GM21825 (cell line): Measurements from ENCODE around the gene IQCE.
"Not testable (repeated sequence)": the region's sequence is repeated elsewhere in the genome, so short reads cannot be mapped to it uniquely, and the experiment has no call there.

Experiments used
- ATAC-seq: cut with Tn5 transposase; IDR thresholded peaks from one replicate; pipeline ENCODE4 v1.9.1; 2021; ENCODE audit warnings: mild to moderate bottlenecking, moderate library complexity; ENCODE audit not compliant: unreplicated experiment

Gene IQCE

DNA sequence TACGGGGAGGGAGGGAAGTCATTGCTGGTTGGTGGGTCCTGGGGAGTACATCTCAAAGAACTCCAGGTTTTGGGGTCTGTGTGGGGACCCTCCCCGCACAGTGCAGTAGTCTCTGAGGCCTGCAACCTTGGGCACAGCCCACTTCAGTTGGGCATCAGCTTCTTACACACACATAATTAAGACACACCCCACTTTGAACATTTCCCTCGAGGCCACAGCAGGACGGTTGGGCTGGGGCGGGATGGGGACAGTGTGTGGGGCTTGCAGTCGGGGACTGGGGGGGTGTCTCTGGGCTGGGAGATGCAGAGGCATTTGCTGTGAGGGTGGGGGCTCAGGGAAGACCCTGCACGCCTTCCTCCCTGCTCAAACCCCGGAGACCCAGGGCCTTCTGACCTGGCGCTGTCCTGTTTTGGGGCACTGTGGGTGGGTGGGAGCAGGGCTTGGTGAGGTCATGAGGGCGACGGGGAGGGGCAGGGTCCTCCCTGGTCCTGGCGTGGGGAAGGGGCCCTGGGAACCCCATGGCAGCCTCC lies 38.0 kb upstream of the IQCE start:
- no peak for ATAC-seq

DNA sequence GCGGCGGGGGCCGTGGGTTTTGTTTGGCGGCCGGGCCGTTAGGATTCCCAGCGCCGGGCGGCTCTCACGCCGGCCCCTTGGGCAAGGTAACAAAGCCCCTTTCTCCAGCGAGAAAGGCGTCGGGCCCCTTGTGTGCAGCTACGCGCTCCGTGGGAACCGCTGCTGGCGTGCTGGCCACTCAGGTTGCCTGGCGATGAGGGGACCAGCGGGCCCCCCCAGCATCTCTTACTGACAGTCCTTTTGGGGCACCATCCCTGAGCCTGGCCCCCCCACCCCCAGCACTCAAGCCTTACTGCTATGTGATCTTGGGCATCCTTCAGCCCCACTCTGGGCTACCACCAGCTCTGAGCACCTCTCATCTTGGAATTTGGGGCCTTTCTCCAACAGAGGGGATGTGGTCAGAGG lies 37.4 kb upstream of the IQCE start:
- ATAC-seq, result no peak

DNA sequence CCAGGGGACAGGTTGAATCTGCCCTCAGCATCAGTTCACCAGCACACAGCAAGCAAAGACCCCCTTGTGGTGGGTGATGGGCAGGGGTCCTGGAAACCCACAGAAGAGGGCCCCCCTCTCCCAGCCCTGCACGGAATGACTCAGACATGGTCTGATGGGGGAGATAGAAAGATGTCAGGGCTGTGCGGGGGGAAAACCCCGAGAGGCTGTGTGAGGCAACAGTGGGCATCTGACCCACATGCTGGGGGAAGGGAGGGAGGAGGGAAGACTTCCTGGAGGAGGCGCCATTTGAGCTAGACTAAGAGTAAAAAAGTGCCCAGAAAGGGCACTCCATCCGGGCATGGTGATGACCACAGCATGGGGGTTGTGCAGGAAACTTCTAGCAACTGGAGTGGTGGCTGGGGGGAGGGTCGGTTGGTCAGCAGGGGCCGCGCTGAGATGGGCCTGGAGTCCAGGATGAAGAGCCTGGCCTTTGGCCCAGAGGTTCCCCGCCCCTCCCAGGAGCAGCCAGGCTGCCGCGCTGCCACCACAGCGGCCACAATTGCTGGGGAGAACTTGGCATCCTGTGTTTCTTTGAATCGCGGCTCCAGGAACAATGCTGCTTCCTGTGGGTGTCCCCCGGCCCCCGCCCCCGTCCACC lies 36.7 kb upstream of the IQCE start:
- ATAC-seq, result no peak

DNA sequence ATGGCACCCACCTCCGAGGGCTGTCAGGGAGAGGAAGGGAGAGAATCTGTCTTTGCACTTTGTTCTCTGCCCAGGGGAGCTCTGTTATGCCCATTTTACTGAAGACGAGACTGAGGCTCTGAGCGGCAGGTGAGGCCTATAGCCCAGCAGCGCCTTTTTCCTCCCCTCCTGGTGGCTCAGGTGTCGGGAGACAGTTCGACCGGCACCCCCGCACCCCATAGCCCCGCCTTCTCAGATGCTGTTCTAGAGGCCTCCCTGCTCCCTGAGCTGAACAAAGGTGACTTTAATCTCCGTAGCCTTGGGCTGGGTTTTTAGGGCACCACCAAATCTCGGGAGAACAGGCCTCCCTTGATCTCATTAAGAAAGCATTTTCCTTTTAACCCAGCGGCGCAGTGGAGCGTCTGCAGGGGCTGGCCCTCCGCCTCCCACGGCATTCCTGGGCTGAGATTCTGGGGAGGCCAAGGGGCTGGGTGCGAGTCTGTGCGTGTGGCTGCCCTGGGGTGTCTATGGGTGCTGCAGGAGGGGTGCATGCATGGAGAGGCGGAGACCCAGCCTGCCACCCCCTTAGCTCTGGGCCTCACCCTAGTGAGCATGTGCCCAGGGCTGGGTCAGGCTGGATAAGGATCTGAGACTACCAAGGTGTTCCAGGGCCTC lies 35.9 kb upstream of the IQCE start:
- ATAC-seq, result no peak

DNA sequence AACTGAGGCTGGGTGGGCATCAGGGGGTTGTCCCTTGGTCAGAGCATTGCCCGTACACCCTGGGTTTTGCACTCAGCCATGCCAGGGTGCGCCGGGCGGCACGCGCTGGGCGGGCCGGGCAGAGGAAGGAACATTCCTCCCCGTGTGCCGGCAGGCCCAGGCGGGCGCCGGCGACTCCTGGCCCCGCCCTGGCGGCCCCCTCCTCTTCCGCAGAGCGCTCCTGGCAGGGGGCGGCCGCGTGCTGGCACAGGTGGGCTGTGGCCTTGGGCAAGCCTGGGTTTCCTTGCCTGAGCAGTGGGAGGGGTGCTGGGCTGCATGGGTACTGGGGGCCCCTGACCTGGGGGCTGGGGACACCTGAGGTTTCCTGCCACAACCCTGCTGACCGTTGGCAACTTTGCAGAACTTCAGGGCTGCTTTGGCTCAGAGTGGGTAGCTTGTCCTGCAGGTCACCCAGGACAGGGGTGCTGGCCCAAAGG lies 35.3 kb upstream of the IQCE start:
- no peak for ATAC-seq

DNA sequence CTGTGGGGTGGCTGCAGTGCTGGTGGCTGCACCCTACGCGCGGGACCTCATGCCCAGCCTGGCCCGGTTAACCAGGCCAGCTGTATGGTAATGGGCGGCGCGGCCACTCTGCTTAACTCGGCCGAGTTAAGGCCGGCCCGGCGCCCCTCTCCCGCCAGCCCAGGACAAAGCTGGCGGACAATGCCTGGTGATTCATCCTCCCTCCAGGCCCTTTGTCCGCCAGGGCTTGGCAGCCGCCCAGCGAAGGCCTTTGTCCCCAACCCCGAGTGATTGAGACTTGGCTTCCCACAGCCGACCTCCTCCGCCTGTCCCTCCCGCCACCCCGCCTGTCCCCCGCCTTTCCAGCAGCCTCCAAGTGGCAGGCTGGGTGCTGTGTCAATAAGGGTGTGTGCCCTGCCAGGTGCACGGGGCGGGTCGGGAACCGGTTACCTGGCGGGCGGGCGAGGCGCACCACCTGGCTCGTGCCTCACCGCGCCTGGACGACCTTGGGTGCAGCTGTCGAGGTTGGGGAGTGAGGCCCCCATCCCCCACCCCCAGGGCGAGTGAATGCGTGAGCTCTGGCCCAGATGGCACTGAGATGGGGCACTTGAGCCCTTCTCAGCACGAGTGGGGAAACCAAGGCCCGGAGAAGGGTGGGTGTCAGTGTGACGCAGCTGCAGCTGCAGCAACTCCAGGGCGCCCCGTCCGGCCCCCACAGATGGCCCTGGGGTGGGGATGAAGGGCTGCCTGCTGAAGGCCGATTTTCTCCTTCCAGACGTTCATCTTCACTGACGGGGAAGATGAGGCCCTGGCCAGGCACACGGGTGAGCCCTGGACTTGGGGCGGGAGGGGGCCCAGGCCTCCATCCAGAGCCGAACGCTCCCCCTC lies 34.6 kb upstream of the IQCE start:
- no peak for ATAC-seq

DNA sequence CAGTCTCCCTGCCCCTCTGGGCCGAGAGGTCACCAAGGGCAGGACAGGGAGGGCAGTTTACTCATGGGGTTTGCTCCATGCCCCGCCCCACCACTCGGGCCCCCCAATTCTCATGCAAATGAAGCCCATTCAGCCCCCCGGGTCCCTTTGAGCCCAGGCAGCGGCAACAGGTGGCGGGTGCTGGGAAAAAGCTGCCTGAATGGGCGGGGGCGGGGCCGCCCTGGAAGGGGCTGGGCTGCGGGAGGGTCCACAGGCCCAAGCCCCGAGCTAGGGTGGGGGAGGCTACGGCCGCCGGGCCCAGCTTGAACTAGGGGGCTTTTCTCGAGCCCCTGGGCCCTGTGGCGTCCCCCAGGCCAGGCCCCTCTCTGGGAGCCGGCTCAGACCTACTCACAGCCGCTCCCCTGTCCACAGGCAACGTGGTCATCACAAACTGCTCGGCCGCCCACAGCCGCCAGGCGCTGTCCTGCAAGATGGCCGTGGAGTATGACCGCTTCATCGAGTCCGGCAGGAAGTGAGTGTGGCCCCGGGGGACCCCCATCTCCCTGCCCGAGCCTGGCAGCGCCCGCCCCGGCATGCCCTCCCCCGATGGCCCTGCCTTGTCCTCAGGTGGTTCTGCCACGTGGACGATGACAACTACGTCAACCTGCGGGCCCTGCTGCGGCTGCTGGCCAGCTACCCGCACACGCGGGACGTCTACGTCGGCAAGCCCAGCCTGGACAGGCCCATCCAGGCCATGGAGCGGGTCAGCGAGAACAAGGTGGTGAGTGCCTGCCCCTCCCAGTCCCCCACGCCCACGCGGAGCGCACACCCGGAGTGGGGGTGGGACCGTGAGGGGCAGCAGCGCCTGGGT lies 33.7 kb upstream of the IQCE start:
- no peak for ATAC-seq

DNA sequence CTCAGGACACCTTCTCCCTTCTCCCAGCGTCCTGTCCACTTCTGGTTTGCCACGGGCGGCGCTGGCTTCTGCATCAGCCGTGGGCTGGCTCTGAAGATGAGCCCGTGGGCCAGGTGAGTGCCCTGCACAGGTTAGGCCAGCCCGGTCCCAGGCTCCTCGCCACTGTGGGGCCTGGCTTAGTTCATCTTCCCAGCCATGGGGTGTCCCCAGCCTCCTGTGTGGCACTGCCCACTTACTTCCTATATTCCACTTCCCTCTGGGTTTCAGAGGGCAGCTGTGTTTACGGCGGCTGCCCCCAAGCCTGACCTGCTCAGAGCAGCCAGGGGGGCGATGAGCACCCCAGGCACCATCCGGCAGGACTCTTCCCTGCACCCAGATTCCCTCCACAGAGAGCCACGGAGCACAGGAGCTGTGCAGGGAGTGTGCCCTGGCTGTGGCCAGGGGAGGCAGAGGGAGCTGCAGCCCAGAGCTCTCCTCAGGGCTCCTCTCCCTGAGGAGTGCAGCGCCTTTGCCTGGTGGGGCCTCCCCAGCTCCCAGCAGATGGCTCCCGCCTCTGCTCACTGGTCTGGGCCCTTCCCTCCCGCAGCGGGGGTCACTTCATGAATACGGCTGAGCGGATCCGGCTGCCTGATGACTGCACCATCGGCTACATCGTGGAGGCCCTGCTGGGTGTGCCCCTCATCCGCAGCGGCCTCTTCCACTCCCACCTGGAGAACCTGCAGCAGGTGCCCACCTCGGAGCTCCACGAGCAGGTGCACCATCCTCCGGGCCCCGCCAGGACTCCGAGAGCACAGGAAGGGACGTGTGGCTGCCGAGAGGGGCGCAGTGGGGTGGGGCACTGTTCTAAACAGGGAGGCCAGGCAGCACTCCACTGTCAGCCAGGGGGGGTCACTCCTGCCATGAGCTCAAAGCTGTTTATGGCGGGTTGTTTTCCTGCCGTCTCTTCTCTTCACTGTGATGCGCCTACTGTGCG lies 32.8 kb upstream of the IQCE start:
- no peak for ATAC-seq

DNA sequence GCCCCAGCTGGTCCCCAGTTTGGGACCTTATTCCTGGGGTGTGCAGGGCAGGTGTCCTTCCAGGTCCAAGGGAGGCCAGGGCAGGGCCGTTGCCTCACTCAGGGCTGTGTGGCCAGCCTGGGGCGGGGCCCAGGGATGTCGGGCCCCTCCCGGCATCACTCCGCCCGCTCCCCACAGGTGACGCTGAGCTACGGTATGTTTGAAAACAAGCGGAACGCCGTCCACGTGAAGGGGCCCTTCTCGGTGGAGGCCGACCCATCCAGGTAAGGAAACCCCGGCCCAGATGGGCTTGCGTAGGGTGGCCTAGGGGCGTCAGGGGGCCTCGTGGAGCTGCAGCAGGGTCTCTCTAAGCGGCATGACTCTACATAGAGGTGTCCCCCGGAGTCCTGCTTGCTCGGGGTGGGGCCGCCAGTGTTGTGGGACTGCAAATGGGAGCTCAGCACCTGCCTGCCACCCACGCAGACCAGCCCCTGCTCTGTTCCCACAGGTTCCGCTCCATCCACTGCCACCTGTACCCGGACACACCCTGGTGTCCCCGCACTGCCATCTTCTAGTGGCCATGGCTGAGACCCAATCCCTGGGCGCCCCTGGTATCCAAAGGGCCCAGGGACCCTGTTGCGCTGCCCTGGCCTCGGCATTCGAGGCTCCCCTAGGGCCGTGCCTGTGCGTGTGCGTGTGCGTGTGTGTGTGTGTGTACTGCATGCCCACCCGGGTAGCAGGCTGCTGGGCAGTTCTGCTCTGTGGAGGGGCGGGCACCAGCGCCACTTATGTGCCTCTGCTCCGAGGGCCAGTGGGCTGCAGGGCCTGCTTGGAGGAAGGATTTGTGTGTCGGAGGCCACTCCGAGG lies 31.9 kb upstream of the IQCE start:
- no peak for ATAC-seq

DNA sequence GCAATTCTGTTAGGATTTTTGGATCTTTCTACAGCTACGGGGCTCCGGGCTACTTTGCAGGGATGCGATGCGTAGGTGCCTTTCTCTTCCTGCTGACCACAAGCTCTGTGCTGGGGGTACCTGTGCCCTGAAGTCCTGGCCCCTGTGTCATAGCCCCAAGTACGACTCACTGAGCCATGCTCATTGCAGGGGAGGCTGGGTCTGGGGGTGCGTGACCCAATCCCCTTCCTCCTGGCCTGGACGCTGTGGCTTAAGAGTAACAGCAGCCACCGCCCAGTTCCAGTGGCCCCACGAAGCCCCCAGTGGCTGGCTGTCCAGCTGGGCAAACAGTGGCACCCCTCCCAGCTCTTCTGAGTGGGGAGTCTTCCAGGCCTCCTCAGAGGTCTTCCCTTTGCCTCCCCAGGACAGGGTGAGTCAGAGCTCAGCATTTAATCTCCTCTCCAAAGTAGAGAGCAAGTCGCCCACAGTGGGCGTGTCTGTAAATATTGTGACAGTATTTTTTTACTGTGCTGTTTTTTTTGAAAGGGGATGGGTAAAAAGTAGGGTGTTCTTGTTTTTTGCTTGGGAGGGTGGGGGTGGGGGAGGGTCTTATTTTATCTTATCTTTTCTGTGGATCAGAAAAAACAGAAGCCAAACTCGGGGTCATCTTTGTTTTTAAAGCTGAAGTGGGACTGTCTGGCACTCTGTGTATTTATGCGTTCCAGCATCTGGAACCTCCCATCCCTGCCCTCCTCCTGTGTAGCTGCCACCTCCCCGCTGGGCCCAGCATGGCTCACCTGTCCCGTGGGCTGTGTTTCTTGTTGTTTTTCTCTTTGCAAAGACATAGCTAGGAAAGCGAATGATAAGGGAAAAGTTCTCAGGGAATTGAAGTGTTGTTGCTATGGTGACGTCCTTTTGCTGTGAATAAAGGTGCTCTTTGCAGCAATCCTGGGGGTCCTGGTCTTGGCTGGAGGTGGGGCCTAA lies 31.0 kb upstream of the IQCE start:
- no peak for ATAC-seq

DNA sequence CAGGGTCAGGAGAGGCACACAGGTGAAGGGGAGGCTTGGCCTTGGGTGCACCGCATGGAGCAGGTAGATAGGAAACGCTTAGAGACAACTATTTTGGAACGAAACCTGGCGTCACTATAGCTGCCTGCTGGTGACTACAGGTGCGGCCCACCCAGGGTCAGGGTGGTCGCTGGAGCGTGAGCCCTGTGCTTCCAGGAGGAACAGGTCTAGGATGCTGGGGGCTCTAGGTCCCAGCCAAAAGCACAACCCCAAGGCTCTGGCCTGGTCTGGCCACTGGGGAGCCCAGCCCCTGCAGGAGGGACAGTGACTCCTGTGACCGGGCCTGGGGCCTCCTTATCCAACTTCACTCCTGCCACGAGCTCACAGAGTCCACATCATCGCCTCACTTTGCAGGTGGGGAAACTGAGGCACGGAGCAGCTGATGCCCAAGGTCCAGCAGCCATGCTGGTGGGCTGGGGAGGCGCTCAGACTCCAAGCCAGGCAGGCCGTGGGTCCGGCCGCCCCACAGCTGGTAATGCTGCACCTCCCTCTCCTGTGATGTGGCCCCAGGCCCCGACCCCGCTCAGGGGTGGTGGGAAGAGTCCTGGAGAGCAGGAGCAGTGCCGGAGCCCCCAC lies 30.2 kb upstream of the IQCE start:
- ATAC-seq, result peak; percentile 0

DNA sequence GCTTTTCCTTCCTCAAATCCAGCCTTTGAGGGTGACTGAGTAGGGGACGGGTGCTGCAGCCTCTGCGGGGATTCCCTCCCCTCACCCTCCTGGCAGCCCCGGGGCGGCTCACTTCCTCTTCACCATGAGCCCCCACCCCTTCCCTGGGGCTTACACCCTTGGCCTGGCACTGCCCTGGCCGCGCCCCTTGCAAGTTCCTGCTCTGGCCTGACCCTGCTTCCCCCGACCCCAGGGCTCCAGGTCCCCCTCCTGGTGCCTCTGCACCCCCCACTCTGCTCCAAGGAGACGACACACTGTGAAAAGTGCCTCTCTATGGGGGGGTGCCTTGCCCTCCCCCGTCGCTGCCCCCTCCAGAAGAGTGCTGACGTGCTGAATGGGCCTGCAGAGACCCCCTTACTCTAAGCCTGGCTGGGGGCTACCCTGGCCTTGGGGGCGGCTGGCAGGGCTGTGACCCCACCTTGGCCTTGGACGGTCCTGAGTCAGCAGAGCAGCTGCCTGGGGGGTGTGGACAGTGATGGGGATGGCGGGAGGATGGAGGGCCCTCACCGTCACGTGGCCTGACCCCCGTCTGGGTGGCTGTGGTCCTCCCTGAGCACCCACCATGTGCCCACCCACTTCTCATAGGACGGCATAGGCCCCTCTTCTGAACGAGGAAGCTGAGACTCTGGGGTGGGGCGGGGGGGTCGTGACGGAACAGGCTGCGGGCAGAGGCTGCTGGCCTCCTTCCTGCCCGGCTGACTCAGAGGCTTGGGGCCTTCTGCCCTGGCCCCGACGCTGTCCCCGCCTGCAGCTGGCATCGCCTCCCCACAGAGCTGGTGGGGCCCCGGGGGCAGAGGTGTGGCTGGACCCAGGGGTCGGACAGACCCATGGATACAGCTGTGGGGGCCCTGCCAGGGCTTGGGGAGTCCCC lies 29.4 kb upstream of the IQCE start:
- ATAC-seq, result peak; percentile 41

DNA sequence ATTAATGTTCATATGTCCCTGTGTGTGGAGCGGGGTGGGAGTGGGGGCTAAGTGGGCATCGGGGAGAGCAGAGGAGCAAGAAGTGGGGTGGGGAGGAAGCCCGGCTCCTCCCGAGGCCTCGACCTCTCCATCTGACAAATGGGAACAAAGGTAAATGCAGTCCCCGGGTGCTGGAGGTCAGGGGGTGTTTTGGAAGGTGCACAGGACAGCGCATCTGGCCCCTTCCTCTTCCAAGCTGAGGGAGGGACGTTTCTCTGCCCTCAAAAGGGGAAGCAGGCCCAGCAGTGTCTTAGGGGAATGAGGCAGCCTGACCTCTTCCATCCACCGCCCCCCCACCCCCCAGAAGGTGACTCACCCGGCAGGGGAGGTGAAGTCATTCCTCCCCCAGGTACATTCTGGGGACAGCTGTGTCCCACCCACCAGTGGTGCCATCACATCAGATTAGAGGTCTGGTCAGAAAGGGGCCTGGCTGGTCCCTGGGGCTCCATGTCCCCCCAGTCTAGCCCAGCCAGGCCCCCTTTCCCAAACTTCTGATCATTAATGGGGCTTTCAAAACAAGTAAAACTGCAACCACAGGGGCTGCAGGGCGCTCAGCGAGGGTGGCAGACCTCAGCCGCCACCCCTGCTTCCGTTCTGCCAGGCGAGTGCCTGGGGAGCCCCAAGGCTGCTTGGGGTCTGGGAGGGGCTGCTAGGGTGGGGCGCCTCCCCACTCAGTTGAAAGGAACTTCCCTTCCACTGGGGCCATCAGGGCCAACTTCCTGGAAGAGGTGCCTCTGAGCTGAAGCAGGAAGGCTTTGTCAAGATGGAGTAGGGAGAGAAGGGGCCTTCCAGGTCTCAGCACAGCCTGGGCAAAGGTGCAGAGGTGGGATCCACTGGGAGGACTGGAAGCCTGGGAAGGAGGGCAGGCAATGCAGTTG lies 28.4 kb upstream of the IQCE start:
- ATAC-seq, result peak; percentile 46

DNA sequence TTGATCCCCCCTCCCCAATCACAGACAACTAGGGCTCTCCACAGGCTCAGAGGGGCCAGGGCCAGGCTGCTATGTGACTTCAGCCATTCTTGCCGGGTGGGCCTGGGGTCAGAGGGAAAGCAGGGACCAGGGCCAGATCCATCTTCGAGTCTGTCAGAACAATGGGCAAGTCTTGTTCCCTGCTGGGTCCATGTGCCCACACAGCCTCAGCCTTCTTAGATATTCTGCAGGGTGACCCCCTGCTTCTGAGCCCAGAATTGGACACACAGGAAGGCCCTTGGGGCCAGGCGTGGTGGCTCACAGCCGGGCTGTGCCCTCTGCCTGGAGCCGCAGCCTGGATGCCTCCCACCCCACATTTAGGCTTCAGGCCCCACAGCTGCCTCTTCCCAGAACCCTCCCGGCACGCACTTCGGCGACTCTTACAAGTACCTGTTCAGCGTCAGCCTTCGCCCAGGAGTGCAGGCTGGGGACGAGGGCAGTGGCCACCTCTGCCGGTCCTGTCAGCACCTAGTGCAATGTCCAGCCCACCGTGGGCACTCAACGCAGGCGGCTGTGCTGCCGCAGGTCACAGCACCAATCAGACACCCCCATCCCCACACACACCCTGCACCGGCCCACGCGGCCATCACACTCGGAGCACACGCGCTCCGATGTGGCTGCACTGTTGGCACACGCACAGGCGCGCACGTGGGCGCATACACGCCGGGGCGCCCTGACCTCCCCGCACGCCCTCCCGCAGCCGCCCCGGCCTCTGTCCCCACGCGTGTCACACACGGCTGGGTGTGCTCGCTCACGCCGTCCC lies 27.6 kb upstream of the IQCE start:
- ATAC-seq, result not testable (repeated sequence)
